B cell (primary cell): ENCODE data around the gene LIPH. TPM values are rescaled to one million over a fixed set of nuclear protein-coding genes. Genes with fewer than 3 reads are reported as not detected.

Source experiments
- ATAC-seq: fragments of 200-7000 bp; cut with Tn5 transposase; one replicate; pipeline ENCODE4 v1.10.0; 2021; ENCODE audit warnings: low read depth, mild to moderate bottlenecking, moderate number of reproducible peaks, moderate library complexity
- CTCF ChIA-PET: fragments of 350-600 bp; sonication (Branson Sonifier 250); formaldehyde crosslinking; loops from one replicate; lab custom pipeline; 2021; ENCODE audit warnings: antibody characterized with exemption, inconsistent platforms; lab: Charles Lee
- POLR2A ChIA-PET: fragments of 350-600 bp; sonication (Branson Sonifier 250); formaldehyde crosslinking; loops from one replicate; lab custom pipeline; 2021; ENCODE audit warnings: antibody characterized with exemption; lab: Charles Lee
- DNase-seq: peaks from one replicate; pipeline ENCODE4 v3.0.0; 2013
- H2AFZ ChIP-seq: 2 replicates; pipeline ENCODE4 v1.6.1; 2012; ENCODE audit warnings: mild to moderate bottlenecking, low read depth, low read length; ENCODE audit not compliant: insufficient read depth, poor library complexity, severe bottlenecking
- H3K27ac ChIP-seq, 2 donors: 1 replicate in 1 of 2; 2 replicates in 1 of 2; pipeline ENCODE4 v1.5.1; 2012 to 2013; ENCODE audit warnings: low read length in 2 of 2, mild to moderate bottlenecking in 2 of 2, moderate library complexity in 1 of 2
- H3K27me3 ChIP-seq, 4 experiments: fragments of 200-600 bp in 1 of 4; sonication (generic) in 1 of 4; replicated peaks in 1 of 4; 1 replicate in 2 of 4; 2 replicates in 2 of 4; pipeline versions ENCODE4 v1.6.1 to v1.7.0; 2013 to 2016; ENCODE audit warnings: low read length in 3 of 4, mild to moderate bottlenecking in 2 of 4, mixed read lengths in 1 of 4, moderate library complexity in 1 of 4; ENCODE audit not compliant: insufficient read depth in 4 of 4, control insufficient read depth in 3 of 4; ENCODE audit errors: control extremely low read depth in 1 of 4
- H3K36me3 ChIP-seq, 2 experiments: replicated peaks in 1 of 2; 1 replicate in 1 of 2; 2 replicates in 1 of 2; pipeline versions ENCODE4 v1.6.1 to v1.7.1; 2013; ENCODE audit warnings: low read length in 1 of 2; ENCODE audit not compliant: insufficient read depth in 2 of 2, control insufficient read depth in 1 of 2; ENCODE audit errors: control extremely low read depth in 1 of 2, extremely low read depth in 1 of 2
- H3K4me1 ChIP-seq, 2 donors: fragments of 200-600 bp in 1 of 2; sonication (generic) in 1 of 2; 1 replicate in 1 of 2; 2 replicates in 1 of 2; pipeline versions ENCODE4 v1.5.1 to v1.6.1; 2013 to 2017; ENCODE audit warnings: low read length in 2 of 2; ENCODE audit not compliant: control insufficient read depth in 2 of 2, insufficient read depth in 2 of 2
- H3K4me2 ChIP-seq: replicated peaks from 2 replicates; pipeline ENCODE3; 2012; ENCODE audit warnings: mild to moderate bottlenecking, low read depth, low read length; ENCODE audit not compliant: poor library complexity, severe bottlenecking
- H3K4me3 ChIP-seq, 5 experiments: fragments of 200-600 bp in 1 of 5; sonication (generic) in 1 of 5; 1 replicate in 3 of 5; 2 replicates in 2 of 5; pipeline versions ENCODE4 v1.5.1 to v1.7.0; 2011 to 2016; ENCODE audit warnings: low read length in 4 of 5, mild to moderate bottlenecking in 4 of 5, low read depth in 2 of 5, control low read depth in 1 of 5, moderate library complexity in 1 of 5; ENCODE audit not compliant: insufficient read depth in 1 of 5; ENCODE audit errors: control extremely low read depth in 1 of 5, extremely low read depth in 1 of 5
- H3K79me2 ChIP-seq: fragments of 200-600 bp; sonication (generic); one replicate; pipeline ENCODE4 v1.6.0; 2016; ENCODE audit warnings: low read length; ENCODE audit not compliant: control insufficient read depth, insufficient read depth
- H3K9ac ChIP-seq: fragments of 200-600 bp; sonication (generic); 2 replicates; pipeline ENCODE4 v1.6.1; 2017; ENCODE audit warnings: mild to moderate bottlenecking, low read length, moderate library complexity
- H3K9me3 ChIP-seq, 3 donors: one replicate each; pipeline versions ENCODE4 v1.6.1 to v1.7.1; 2013; ENCODE audit warnings: low read length in 2 of 3; ENCODE audit not compliant: control insufficient read depth in 2 of 3, insufficient read depth in 1 of 3; ENCODE audit errors: control extremely low read depth in 1 of 3
- H4K20me1 ChIP-seq: 2 replicates; pipeline ENCODE4 v1.6.0; 2012; ENCODE audit warnings: mild to moderate bottlenecking, low read length; ENCODE audit not compliant: insufficient read depth, control insufficient read depth, poor library complexity, severe bottlenecking
- H3K27ac Mint-ChIP-seq: one replicate; pipeline ENCODE4 v1.8.0; 2021; ENCODE audit warnings: mixed read lengths
- H3K27me3 Mint-ChIP-seq: one replicate; pipeline ENCODE4 v1.8.0; 2021; ENCODE audit warnings: mixed read lengths
- H3K4me1 Mint-ChIP-seq: one replicate; pipeline ENCODE4 v1.8.0; 2021; ENCODE audit warnings: mixed read lengths
- H3K4me3 Mint-ChIP-seq: one replicate; pipeline ENCODE4 v1.8.0; 2021; ENCODE audit warnings: mixed read lengths
- H3K9me3 Mint-ChIP-seq: one replicate; pipeline ENCODE4 v1.8.0; 2022; ENCODE audit warnings: mixed read lengths; ENCODE audit not compliant: insufficient read depth
- EZH2 ChIP-seq: IDR thresholded peaks from 2 replicates; pipeline ENCODE4 v1.6.1; 2012; ENCODE audit warnings: borderline replicate concordance, low read depth, mild to moderate bottlenecking, moderate library complexity, low read length; ENCODE audit not compliant: insufficient read depth, poor library complexity, severe bottlenecking
- WGBS: methylation state at CpG from one replicate; pipeline ENCODE4 v1.1.5; 2013; ENCODE audit warnings: missing lambda C conversion rate; ENCODE audit not compliant: insufficient coverage; 5-methylcytosine and 5-hydroxymethylcytosine counted together
- intact Hi-C: fragments of 100-400 bp; cut with micrococcal nuclease; formaldehyde crosslinking; loops from one replicate; pipeline ENCODE4 v1.10.0; 2022
- polyA plus RNA-seq: library from polyadenylated mRNA; depleted of rRNA; stranded (reverse); fragments of >200 nt; gene quantifications from 2 replicates; pipeline ENCODE4 v1.2.3, GENCODE V29; 2012
- total RNA-seq, 2 donors: library from RNA; stranded (reverse); fragments of 120-200 nt in 1 of 2; gene quantifications; 1 replicate in 1 of 2; 2 replicates in 1 of 2; pipeline versions ENCODE4 v1.2.3 to v1.2.4, GENCODE V29; 2013 to 2022
- TF ChIP-seq, protein P1 (sequence below): fragments of 200-600 bp; IDR thresholded peaks from one replicate; pipeline ENCODE4 v1.8.0; 2022; ENCODE audit warnings: antibody characterized with exemption, mild to moderate bottlenecking

LIPH gene
- total and polyA plus RNA-seq, 2 donors (not counting 1 experiment from before 2014, with no cell fraction given), result not detected

DNA sequence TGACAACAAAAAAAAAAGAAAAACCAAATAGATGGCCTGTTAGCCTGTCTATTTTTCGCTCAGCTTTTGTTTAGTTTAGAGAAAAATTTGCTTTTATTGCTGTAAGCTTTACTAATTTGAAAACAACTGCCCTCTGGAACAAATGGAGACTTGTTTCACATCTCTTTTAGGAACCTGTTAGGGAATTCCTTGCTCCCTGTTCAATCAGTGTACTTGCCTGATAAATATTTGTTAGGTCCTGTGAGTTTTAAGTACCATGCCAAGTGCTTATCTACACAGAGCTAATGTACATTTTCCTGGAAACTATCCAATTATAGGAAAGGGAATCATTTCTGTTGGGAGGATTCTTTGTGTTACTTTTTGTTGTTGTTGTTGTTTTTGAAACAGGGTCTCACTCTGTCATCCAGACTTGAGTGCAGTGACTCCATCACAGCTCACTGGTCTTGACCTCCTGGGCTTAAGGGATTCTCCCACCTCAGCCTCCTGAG, 3.5 kb upstream of the LIPH start:
- Histone ChIP-seq H4K20me1 (no peaks in the 10 kb centered on the region), H3K4me3 (no peak overlapping the region), H3K27ac (no peak overlapping the region), H3K9me3 (no peaks in the 10 kb centered on the region), H2AFZ (no peak overlapping the region), H3K79me2 (no peaks in the 10 kb centered on the region), H3K36me3 (no peaks in the 10 kb centered on the region), H3K4me1 (no peaks in the 10 kb centered on the region), H3K9ac (no peak overlapping the region), H3K4me2 (no peak overlapping the region), H3K27me3 (peaks cover 0 to 2% (median 0%) of the 10 kb centered on the region in 4 experiments)
- TF ChIP-seq, protein P1, sequence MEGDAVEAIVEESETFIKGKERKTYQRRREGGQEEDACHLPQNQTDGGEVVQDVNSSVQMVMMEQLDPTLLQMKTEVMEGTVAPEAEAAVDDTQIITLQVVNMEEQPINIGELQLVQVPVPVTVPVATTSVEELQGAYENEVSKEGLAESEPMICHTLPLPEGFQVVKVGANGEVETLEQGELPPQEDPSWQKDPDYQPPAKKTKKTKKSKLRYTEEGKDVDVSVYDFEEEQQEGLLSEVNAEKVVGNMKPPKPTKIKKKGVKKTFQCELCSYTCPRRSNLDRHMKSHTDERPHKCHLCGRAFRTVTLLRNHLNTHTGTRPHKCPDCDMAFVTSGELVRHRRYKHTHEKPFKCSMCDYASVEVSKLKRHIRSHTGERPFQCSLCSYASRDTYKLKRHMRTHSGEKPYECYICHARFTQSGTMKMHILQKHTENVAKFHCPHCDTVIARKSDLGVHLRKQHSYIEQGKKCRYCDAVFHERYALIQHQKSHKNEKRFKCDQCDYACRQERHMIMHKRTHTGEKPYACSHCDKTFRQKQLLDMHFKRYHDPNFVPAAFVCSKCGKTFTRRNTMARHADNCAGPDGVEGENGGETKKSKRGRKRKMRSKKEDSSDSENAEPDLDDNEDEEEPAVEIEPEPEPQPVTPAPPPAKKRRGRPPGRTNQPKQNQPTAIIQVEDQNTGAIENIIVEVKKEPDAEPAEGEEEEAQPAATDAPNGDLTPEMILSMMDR, result no peak
- peaks cover 12% of the 10 kb centered on the region for H3K27me3 Mint-ChIP-seq
- ChIA-PET POLR2A (no interaction called here), CTCF (interaction anchor here (0.8 kb wide), 1 partner anchor 18 kb away, joined by 3 read pairs; no protein-coding TSS in a partner anchor)
- ATAC-seq, result no peak
- intact Hi-C loops, result no loop called here
- WGBS, result no CpG with 5 or more reads among the region's 1 CpG
- H3K4me3 Mint-ChIP-seq, result no peak overlapping the region
- no peak for DNase-seq
- no peaks in the 10 kb centered on the region for H3K9me3 Mint-ChIP-seq
- H3K27ac Mint-ChIP-seq, result no peak overlapping the region
- H3K4me1 Mint-ChIP-seq, result peaks cover 10% of the 10 kb centered on the region

DNA sequence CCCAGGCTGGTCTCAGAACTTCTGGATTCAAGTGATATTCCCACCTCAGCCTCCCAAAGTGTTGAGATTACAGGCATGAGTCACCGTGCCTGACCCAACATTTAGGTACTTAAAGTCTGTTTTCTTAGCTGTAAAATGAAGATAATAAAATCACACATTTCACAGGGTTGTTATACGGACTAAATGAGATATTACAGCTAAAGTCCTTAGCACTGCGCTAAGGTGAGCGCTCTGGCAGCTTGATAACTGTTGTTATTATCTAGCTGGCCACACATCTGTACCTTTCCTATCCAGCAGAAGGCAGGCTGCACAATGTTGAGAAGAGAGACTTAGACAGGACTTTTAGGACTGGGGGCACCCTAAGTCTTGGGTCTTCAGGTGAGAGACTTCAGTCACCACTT, 2.7 kb upstream of the LIPH start:
- Histone ChIP-seq H3K9ac (no peak overlapping the region), H3K4me1 (no peaks in the 10 kb centered on the region), H3K27me3 (peaks cover 0 to 2% (median 0%) of the 10 kb centered on the region in 4 experiments), H3K4me2 (no peak overlapping the region), H3K79me2 (no peaks in the 10 kb centered on the region), H4K20me1 (no peaks in the 10 kb centered on the region), H3K9me3 (no peaks in the 10 kb centered on the region), H3K27ac (no peak overlapping the region), H3K36me3 (no peaks in the 10 kb centered on the region), H3K4me3 (no peak overlapping the region), H2AFZ (no peak overlapping the region)
- CTCF ChIA-PET, result interaction anchor here (1.1 kb wide), 1 partner anchor 17 kb away, joined by 5 read pairs; no protein-coding TSS in a partner anchor
- intact Hi-C loops, result no loop called here
- no peak for DNase-seq
- Mint-ChIP-seq H3K27ac (no peak overlapping the region), H3K27me3 (peaks cover 12% of the 10 kb centered on the region), H3K4me1 (peaks cover 10% of the 10 kb centered on the region), H3K9me3 (no peaks in the 10 kb centered on the region), H3K4me3 (no peak overlapping the region)
- 100% methylated on average over 2 of the region's 4 CpGs for WGBS
- ATAC-seq, result no peak
- no peak for TF ChIP-seq EZH2
- TF ChIP-seq, protein P1, result no peak
- POLR2A ChIA-PET, result no interaction called here
